Activated T-helper 2 cell treated with anti-CD3 and anti-CD28 coated beads, Interferon-gamma antibody, Interleukin-2, Interleukin-4, amounts not matched to agents 10 μg/mL and 5 μg/mL and 100 μg/mL, durations not matched to agents 14 hours and 24 hours and 36 hours (primary cell): ENCODE measurements around the gene GLB1L3. TPM values are rescaled to one million over a fixed set of nuclear protein-coding genes. Genes with fewer than 3 reads are reported as not detected.
"Not testable (repeated sequence)": the region's sequence is repeated elsewhere in the genome, so short reads cannot be mapped to it uniquely, and the experiment has no call there.

Experiments
- DNase-seq: peaks from one replicate; pipeline ENCODE4 v3.0.0; 2021; ENCODE audit warnings: low spot score
- H3K27ac Mint-ChIP-seq: one replicate; pipeline ENCODE4 v1.8.0; 2021; ENCODE audit warnings: mixed read lengths
- H3K27me3 Mint-ChIP-seq: one replicate; pipeline ENCODE4 v1.8.0; 2021; ENCODE audit warnings: low read depth, mixed read lengths
- H3K36me3 Mint-ChIP-seq: one replicate; pipeline ENCODE4 v1.8.0; 2021; ENCODE audit warnings: low read depth, mixed read lengths
- H3K4me1 Mint-ChIP-seq: one replicate; pipeline ENCODE4 v1.8.0; 2021; ENCODE audit warnings: low read depth, mixed read lengths
- H3K4me3 Mint-ChIP-seq: one replicate; pipeline ENCODE4 v1.8.0; 2021; ENCODE audit warnings: low read depth, mild to moderate bottlenecking, moderate library complexity, mixed read lengths
- H3K9me3 Mint-ChIP-seq: one replicate; pipeline ENCODE4 v1.8.0; 2021; ENCODE audit warnings: mixed read lengths
- intact Hi-C: fragments of 100-400 bp; cut with micrococcal nuclease; formaldehyde crosslinking; loops from one replicate; pipeline ENCODE4 v1.15.1; 2023
- total RNA-seq: library from RNA; stranded (reverse); gene quantifications from 2 replicates; pipeline ENCODE4 v1.2.3, GENCODE V29; 2022

Gene GLB1L3
- total RNA-seq, 1 donor from 2014 or later = 15.4 TPM

DNA sequence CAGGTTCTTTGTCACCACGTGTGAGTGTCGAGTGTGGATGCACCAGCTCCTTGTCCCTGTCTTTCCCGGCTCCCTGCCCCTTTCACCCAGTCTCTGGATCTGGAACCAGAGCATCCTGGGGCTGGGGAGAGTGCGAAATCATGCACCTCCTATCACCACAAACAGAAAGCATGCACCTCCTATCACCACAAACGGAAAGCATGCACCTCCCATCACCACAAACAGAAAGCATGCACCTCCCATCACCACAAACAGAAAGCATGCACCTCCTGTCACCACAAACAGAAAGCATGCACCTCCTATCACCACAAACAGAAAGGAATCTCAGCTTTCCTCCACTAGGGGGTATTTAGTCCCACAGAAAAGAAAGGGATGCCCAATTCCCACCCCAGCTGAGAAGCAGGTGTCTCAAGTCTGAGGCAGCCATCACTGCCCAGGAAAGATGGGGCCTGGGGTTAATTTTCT is 5.9 kb upstream of the GLB1L3 start:
- peak; percentile 50 for DNase-seq
- intact Hi-C loops = no loop called here
- H3K36me3 Mint-ChIP-seq = peaks cover 17% of the 10 kb centered on the region
- peak overlapping the region; percentile 43 for H3K27ac Mint-ChIP-seq
- H3K27me3 Mint-ChIP-seq = no peaks in the 10 kb centered on the region
- no peaks in the 10 kb centered on the region for H3K9me3 Mint-ChIP-seq
- H3K4me3 Mint-ChIP-seq = peak overlapping the region; percentile 38
- H3K4me1 Mint-ChIP-seq = peaks cover 68% of the 10 kb centered on the region

- Mint-ChIP-seq H3K4me1 (peaks cover 59% of the 10 kb centered on the region), H3K27me3 (no peaks in the 10 kb centered on the region), H3K27ac (no peak overlapping the region), H3K4me3 (no peak overlapping the region), H3K9me3 (no peaks in the 10 kb centered on the region), H3K36me3 (peaks cover 10% of the 10 kb centered on the region)
- no peak for DNase-seq
- intact Hi-C loops = no loop called here
Measured at GRCh38 chr11:134271978-134272377, 4.2 kb upstream of the GLB1L3 start.

GRCh38 chr11:134272381-134273316 is 3.5 kb upstream of the GLB1L3 start:
- peaks cover 2% of the 10 kb centered on the region for H3K27me3 Mint-ChIP-seq
- peak overlapping the region; percentile 42 for H3K27ac Mint-ChIP-seq
- no peak for DNase-seq
- intact Hi-C loops = no loop called here
- peaks cover 62% of the 10 kb centered on the region for H3K4me1 Mint-ChIP-seq
- H3K9me3 Mint-ChIP-seq = no peaks in the 10 kb centered on the region
- peaks cover 13% of the 10 kb centered on the region for H3K36me3 Mint-ChIP-seq
- peak overlapping the region; percentile 24 for H3K4me3 Mint-ChIP-seq

DNA sequence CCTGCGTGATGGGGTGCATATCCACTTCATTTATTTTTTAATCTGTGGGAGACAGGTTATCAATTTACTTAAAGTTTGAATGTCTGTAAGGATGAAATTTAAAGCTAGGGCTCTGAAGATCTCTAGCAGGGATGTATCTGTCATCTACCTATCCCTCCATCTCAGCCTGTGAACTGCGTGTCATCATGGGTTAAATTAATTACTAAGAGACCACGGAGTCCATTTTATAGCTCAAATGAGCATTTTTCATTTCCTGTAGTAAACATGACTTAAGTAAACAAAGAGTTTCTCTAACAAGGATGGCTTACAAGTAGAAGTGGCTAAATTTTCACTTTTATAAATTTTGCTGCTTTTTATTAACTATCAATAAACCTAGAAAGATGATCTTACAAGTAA is 2.9 kb upstream of the GLB1L3 start:
- H3K4me3 Mint-ChIP-seq = peak overlapping the region; percentile 24
- H3K27ac Mint-ChIP-seq = no peak overlapping the region
- peaks cover 2% of the 10 kb centered on the region for H3K27me3 Mint-ChIP-seq

GRCh38 chr11:134275188-134275533 is 1.0 kb upstream of the GLB1L3 start:
- peak overlapping the region; percentile 87 for H3K4me3 Mint-ChIP-seq
- H3K27me3 Mint-ChIP-seq = peaks cover 2% of the 10 kb centered on the region
- peaks cover 31% of the 10 kb centered on the region for H3K36me3 Mint-ChIP-seq
- DNase-seq = no peak
- peaks cover 58% of the 10 kb centered on the region for H3K4me1 Mint-ChIP-seq
- intact Hi-C loops = loop anchor here (1.0 kb wide), 2 partner anchors 22 to 56 kb away; partner anchors contain the start of genes ACAD8, GLB1L2 and THYN1
- H3K27ac Mint-ChIP-seq = peak overlapping the region; percentile 96
- H3K9me3 Mint-ChIP-seq = peaks cover 5% of the 10 kb centered on the region

More for the DNA sequence above, 2.9 kb upstream of the GLB1L3 start:
- peaks cover 15% of the 10 kb centered on the region for H3K36me3 Mint-ChIP-seq
- peaks cover 1% of the 10 kb centered on the region for H3K9me3 Mint-ChIP-seq
- DNase-seq = no peak
- intact Hi-C loops = no loop called here
- peaks cover 58% of the 10 kb centered on the region for H3K4me1 Mint-ChIP-seq

GRCh38 chr11:134276396-134277182 is 410 bp downstream of the GLB1L3 start:
- Mint-ChIP-seq H3K9me3 (peaks cover 5% of the 10 kb centered on the region), H3K27me3 (peaks cover 2% of the 10 kb centered on the region), H3K4me3 (peak overlapping the region; percentile 87), H3K36me3 (peaks cover 41% of the 10 kb centered on the region), H3K4me1 (peaks cover 48% of the 10 kb centered on the region), H3K27ac (peak overlapping the region; percentile 96)
- intact Hi-C loops = loop anchor here (1.0 to 2.0 kb wide), 2 partner anchors 52 to 350 kb away; partner anchors contain the start of gene VPS26B
- no peak for DNase-seq

GRCh38 chr11:134277183-134278001 is 1.2 kb downstream of the GLB1L3 start:
- peaks cover 5% of the 10 kb centered on the region for H3K9me3 Mint-ChIP-seq
- H3K36me3 Mint-ChIP-seq = peaks cover 39% of the 10 kb centered on the region
- peak overlapping the region; percentile 87 for H3K4me3 Mint-ChIP-seq
- intact Hi-C loops = loop anchor here (2.0 kb wide), 1 partner anchor 351 kb away; no protein-coding TSS in a partner anchor
- peaks cover 44% of the 10 kb centered on the region for H3K4me1 Mint-ChIP-seq
- peaks cover 2% of the 10 kb centered on the region for H3K27me3 Mint-ChIP-seq
- DNase-seq = no peak
- peak overlapping the region; percentile 79 for H3K27ac Mint-ChIP-seq

DNA sequence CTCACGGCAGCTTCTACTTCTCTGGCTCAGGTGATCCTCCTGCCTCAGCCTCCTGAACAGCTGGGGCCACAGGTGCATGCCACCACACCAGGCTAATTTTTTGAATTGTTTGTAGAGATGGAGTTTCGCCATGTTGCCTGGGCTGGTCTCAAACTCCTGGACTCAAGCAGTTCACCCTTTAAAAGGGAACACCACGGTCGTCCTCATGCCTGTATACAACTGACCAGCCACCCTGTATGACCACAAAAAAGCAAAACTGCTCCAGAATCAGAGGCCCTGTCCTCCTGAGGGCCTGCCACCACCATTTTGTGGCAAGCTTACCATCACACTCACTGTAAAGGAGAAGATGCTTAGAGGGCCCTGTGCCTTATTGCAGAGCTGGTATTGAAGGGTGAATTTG is 2.2 kb downstream of the GLB1L3 start:
- H3K4me3 Mint-ChIP-seq = no peak overlapping the region
- H3K9me3 Mint-ChIP-seq = peaks cover 5% of the 10 kb centered on the region
- peaks cover 33% of the 10 kb centered on the region for H3K36me3 Mint-ChIP-seq
- intact Hi-C loops = no loop called here
- no peak overlapping the region for H3K27ac Mint-ChIP-seq
- H3K4me1 Mint-ChIP-seq = peaks cover 35% of the 10 kb centered on the region
- peaks cover 2% of the 10 kb centered on the region for H3K27me3 Mint-ChIP-seq
- DNase-seq = no peak

GRCh38 chr11:134281635-134282034 is 5.5 kb downstream of the GLB1L3 start:
- peaks cover 43% of the 10 kb centered on the region for H3K36me3 Mint-ChIP-seq
- H3K27me3 Mint-ChIP-seq, intact Hi-C loops, H3K9me3 Mint-ChIP-seq, DNase-seq, H3K27ac Mint-ChIP-seq, H3K4me3 Mint-ChIP-seq: not testable (repeated sequence)
- H3K4me1 Mint-ChIP-seq = peaks cover 17% of the 10 kb centered on the region

- peaks cover 40% of the 10 kb centered on the region for H3K36me3 Mint-ChIP-seq
- H3K9me3 Mint-ChIP-seq = peaks cover 5% of the 10 kb centered on the region
- H3K4me1 Mint-ChIP-seq = peaks cover 14% of the 10 kb centered on the region
- peak; percentile 4 for DNase-seq
- intact Hi-C loops = no loop called here
- H3K27ac Mint-ChIP-seq = no peak overlapping the region
- H3K27me3 Mint-ChIP-seq = no peaks in the 10 kb centered on the region
- H3K4me3 Mint-ChIP-seq = no peak overlapping the region
Measured at GRCh38 chr11:134282121-134283045, 6.2 kb downstream of the GLB1L3 start.

DNA sequence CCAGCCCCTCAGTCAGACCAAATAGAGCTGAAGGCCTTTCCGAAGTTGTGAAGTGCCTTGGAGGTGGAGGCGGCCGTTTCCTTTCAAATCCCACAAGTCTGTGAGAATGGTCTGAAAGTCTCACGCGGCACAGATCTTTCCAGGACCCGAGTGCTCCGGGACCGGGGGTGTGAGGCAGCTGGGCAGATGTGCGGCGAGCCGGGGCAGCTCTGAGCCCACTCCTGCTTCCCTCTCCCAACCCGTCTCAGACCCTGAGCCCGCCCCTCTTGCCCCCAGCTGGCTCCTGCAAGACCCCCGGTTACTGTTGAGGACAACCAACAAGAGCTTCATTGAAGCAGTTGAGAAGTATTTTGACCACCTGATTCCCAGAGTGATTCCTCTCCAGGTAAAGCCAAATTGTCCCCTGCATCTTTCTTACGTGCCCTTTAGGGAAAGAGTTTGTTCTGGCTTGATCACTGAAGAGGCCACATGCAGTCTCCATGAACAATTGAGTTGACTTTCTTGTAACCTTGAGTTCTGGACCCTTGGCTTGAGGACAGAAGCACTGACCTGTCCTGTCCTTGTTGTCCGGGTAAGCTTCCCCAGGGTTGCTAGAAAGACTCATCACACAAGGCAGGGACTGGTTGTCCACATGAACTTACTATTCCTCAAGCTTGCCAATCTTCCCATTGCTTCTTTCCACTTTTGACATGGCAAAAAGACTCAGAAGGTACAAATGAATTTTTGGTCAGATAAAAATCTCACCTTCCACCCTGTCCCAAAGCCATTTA is 7.5 kb downstream of the GLB1L3 start:
- Mint-ChIP-seq H3K27ac (no peak overlapping the region), H3K36me3 (peaks cover 35% of the 10 kb centered on the region), H3K4me1 (peaks cover 12% of the 10 kb centered on the region), H3K27me3 (no peaks in the 10 kb centered on the region), H3K4me3 (no peak overlapping the region), H3K9me3 (peaks cover under 1% of the 10 kb centered on the region)
- DNase-seq = peak; percentile 6
- intact Hi-C loops = no loop called here
